Dendritic cell treated with granulocyte-macrophage colony-stimulating factor and Interleukin-4, amounts not matched to agents 40 ng/mL and 50 ng/mL, for 4 days (primary cell): ENCODE results near the gene WDR13.
"Not testable (repeated sequence)": the region's sequence is repeated elsewhere in the genome, so short reads cannot be mapped to it uniquely, and the experiment has no call there.

Source experiments
- H3K27ac Mint-ChIP-seq: one replicate; pipeline ENCODE4 v1.8.0; 2022; ENCODE audit warnings: mild to moderate bottlenecking, mixed read lengths
- H3K27me3 Mint-ChIP-seq: one replicate; pipeline ENCODE4 v1.8.0; 2022; ENCODE audit warnings: mild to moderate bottlenecking, mixed read lengths
- H3K36me3 Mint-ChIP-seq: one replicate; pipeline ENCODE4 v1.8.0; 2022; ENCODE audit warnings: low read depth, mixed read lengths
- H3K4me1 Mint-ChIP-seq: one replicate; pipeline ENCODE4 v1.8.0; 2022; ENCODE audit warnings: low read depth, mixed read lengths
- H3K4me3 Mint-ChIP-seq: one replicate; pipeline ENCODE4 v1.8.0; 2022; ENCODE audit warnings: mild to moderate bottlenecking, moderate library complexity, mixed read lengths
- H3K9me3 Mint-ChIP-seq: one replicate; pipeline ENCODE4 v1.8.0; 2022; ENCODE audit warnings: mixed read lengths
- intact Hi-C: fragments of 100-400 bp; cut with micrococcal nuclease; formaldehyde crosslinking; loops from one replicate; pipeline ENCODE4 v1.15.0; 2022

WDR13 gene

GRCh38 chrX:48652055-48652579, 54.8 kb downstream of the WDR13 start:
- H3K27me3 Mint-ChIP-seq, intact Hi-C loops, H3K36me3 Mint-ChIP-seq, H3K9me3 Mint-ChIP-seq, H3K27ac Mint-ChIP-seq, H3K4me3 Mint-ChIP-seq: not testable (repeated sequence)
- H3K4me1 Mint-ChIP-seq: peaks cover 11% of the 10 kb centered on the region

- H3K4me3 Mint-ChIP-seq, H3K27ac Mint-ChIP-seq, H3K4me1 Mint-ChIP-seq, H3K36me3 Mint-ChIP-seq, H3K27me3 Mint-ChIP-seq, intact Hi-C loops, H3K9me3 Mint-ChIP-seq: not testable (repeated sequence)
Observed at GRCh38 chrX:48654746-48655145, 57.5 kb downstream of the WDR13 start.
